ENCODE data around the gene RFFL.

- TF ChIP-seq CTCF (conservative IDR thresholded peaks at IDR 0.05; ENCODE audit: low read depth, low read length) (no peak), NFE2L2 (IDR thresholded peaks at IDR 0.05; ENCODE audit: low read depth, low read length) (no peak), SMC3 (IDR thresholded peaks at IDR 0.05; ENCODE audit: low read depth, low read length) (no peak), MAZ (IDR thresholded peaks at IDR 0.05; ENCODE audit: borderline replicate concordance, low read depth, low read length) (no peak), POLR2A (IDR thresholded peaks at IDR 0.05; ENCODE audit: low read depth, low read length) (no peak), RAD21 (IDR thresholded peaks at IDR 0.05; ENCODE audit: low read length) (no peak), USF2 (IDR thresholded peaks at IDR 0.05; ENCODE audit: low read depth, low read length) (no peak), RCOR1 (IDR thresholded peaks at IDR 0.05; ENCODE audit: insufficient replicate concordance, low read length) (no peak), MXI1 (IDR thresholded peaks at IDR 0.05; ENCODE audit: borderline replicate concordance, low read depth, low read length) (no peak), FOS (IDR thresholded peaks at IDR 0.05; ENCODE audit: low read depth, low read length) (no peak)
Observed at GRCh38 chr17:35080536-35080935, 17.0 kb upstream of the RFFL start.
